Skin of body (tissue), 2 donors: ENCODE results near the gene BPIFB6. TPM values are rescaled to one million over a fixed set of nuclear protein-coding genes. Genes with fewer than 3 reads are reported as not detected.
"Not testable (repeated sequence)": the region's sequence is repeated elsewhere in the genome, so short reads cannot be mapped to it uniquely, and the experiment has no call there.

Experiments used
- DNase-seq: peaks from one replicate; lab custom pipeline; 2025; lab: John Stamatoyannopoulos, UW
- total RNA-seq: library from RNA; depleted of rRNA; stranded (reverse); fragments of >200 nt; gene quantifications from one replicate; pipeline ENCODE4 v1.2.3, GENCODE V29; 2014

Gene BPIFB6
- total RNA-seq, 1 donor from 2014 or later: not detected

- DNase-seq: no peak
These were observed 3.4 kb upstream of the BPIFB6 start for GRCh38 chr20:33027769-33028751.

DNA sequence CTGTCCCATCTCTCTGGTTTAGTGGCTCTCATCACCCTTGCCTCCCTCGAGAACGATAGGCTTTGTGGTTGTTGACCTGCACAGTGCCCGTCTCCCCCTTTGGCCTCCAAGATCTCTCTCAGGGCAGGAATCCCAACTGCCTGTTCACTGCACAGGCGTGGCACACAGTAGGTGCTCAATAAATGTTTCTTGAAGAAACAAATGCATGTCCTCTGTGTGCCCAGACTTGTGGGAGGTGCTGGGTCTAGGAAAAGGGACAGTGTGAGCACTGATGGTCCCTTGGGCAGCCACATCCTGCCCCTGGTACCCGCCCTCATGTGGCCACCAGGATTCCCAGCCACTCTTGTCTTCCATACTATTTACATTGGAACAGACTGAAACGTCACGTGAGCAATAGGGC, 2.6 kb upstream of the BPIFB6 start:
- DNase-seq: no peak

- DNase-seq: no peak
These were observed 1.4 kb upstream of the BPIFB6 start for GRCh38 chr20:33030076-33030475.

DNA sequence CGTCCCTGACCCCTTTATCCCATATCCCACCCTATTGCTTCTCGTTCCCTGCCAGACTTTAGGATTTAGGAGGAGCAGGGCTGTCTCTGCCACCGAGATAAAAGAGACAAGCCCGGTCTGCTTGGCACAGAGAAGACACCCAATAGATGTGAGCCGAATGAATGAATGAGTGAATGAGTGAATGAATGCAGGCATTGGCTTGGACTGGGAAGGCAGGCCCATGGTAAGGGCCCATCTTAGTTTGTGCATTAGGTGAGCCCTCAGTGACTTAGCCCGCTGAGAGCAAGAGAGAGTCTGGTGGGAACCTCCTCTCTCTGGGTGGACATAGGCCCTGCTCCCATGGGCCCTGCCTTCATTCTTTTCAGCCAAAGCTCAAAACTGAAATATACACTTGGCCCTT, 879 bp upstream of the BPIFB6 start:
- DNase-seq: no peak

GRCh38 chr20:33032555-33032954, 1.1 kb downstream of the BPIFB6 start:
- no peak for DNase-seq

GRCh38 chr20:33033381-33033780, 1.9 kb downstream of the BPIFB6 start:
- DNase-seq: no peak

DNA sequence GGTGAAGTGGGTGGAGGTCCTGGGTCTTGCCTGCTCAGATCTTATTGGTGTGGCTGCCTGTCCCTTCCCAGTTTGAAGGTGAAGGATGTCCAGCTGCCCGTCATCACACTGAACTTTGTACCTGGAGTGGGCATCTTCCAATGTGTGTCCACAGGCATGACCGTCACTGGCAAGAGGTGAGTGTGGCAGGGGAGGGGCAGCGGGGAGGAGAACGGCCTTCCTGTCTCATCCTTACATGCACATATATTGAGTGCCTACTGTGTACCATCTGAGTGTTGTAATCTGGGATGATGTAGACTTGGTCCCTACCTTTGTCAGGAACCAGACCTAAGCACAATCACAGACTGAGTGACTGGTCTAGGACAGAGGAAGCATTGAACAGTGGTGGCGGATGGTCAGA, 2.7 kb downstream of the BPIFB6 start:
- no peak for DNase-seq

DNA sequence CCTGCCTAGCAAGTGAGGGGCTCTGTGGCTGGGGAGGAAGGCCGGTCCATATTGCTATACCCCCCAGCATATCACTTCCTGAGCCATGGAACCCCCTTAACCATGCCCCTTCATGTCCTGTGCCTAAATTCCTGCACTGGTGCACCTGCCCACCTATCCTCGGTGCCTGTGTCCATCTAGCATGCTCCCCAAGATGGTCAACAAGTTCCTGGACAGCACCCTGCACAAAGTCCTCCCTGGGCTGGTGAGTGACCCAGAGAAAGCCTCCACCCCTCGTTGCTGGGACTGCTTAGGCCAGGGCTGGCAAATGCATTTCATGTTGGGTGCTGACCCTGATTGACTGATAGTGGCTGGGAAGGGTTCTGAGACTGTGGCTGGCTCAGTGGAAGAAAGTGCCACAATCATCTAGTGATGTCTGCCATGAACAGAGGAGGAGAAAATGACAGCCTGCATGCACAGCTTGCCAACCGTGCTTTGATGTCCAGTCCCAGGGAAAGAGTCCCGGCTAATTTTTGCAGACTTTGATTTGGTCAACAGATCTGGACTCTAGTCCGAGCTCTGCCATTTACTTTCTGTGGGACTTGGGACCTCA, 3.5 kb downstream of the BPIFB6 start:
- no peak for DNase-seq

DNA sequence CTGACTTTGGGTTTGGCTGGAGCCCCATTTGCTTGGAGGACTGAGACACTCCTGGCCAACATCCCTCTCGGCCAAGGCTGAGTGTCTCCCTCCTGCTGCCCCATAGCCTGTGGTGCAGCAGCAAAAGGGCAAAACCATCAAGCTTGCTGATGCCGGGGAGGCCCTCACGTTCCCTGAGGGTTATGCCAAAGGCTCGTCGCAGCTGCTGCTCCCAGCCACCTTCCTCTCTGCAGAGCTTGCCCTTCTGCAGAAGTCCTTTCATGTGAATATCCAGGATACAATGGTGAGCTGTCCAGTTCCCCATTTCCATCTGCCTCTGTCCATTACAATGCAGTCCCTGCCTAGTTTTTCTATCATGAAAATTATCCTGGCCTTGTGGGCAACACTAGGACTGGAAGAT, 6.0 kb downstream of the BPIFB6 start:
- no peak for DNase-seq

DNA sequence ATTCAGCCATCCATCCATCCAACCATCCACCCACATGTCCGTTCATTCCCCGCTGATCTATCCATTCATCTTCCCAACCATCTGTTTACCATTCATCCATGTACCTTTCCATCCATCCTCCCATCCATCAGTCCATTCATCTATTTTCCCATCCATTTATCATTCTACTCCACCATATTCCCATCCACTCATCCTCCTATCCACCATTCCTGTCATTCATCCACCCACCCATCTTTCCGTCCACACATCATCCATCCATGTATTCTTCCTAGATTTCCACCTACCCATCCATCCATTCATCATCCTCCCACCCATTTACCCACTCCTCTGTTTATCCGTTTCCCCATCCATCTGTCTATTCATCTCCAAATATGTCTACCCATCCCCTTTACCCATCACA, 6.8 kb downstream of the BPIFB6 start:
- DNase-seq: no peak

DNA sequence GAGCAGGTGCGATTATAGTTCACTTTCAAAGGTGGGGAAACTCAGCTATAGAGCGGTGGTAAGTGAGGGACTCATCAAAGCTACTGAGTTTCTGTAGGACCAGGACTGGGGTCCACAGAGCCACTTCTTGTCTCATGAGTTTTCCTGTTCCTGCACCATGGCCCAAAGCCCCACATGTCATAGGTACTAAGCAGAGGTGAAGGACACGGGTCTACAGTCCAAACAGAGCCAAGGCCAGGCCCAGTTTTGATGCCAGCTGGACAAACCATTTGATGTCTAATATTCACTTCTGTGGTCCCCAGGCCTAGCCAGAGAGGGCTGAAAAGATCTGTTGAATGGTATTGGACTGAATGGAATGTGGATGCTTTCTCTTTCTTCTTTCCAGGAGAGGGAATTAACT, 11.0 kb downstream of the BPIFB6 start:
- DNase-seq: no peak

- no peak for DNase-seq
These were observed 11.7 kb downstream of the BPIFB6 start for GRCh38 chr20:33042983-33043730.

DNA sequence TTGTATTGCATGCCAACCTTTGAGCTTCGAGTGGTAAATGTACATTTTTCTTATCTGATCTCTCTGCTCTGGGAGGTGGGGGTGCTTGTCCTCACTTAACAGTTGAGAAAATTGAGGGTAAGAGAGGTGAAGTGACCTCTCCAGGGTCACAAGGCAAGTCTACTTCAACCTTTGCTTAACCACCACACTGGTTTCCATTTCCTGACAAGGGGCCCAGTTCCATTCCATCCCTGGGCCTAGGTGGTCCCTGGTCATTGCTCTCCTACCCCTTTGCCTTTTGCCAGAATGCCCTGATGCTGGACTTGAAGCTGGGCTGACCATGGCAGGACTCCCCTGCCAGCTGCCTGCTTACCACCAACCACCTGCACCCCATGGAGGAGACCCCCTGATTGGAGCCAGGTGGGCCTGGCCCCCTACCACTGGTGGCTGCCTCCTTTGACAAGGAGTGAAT, 12.3 kb downstream of the BPIFB6 start:
- no peak for DNase-seq

DNA sequence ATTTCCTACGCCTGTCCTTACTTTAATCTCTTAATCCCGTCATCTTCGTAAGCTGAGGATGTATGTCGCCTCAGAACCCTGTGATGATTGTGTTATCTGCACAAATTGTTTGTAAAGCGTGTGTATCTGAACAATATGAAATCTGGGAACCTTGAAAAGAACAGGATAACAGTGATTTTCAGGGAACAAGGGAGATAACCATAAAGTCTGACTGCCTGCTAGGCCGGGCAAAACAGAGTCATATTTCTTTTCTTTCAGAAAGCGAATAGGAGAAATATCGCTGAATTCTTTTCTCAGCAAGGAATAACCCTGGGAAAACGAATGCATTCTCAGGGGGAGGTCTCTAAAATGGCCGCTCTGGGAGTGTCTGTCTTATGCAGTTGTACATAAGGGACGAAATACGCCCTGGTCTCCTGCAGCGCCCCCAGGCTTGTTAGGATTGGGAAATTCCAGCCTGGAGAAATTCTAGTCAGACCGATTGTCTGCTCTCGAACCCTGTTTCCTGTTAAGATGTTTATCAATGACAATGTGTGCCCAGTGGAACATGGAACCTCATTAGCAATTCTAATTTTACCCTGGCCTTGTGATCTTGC, 13.8 kb downstream of the BPIFB6 start:
- not testable (repeated sequence) for DNase-seq

DNA sequence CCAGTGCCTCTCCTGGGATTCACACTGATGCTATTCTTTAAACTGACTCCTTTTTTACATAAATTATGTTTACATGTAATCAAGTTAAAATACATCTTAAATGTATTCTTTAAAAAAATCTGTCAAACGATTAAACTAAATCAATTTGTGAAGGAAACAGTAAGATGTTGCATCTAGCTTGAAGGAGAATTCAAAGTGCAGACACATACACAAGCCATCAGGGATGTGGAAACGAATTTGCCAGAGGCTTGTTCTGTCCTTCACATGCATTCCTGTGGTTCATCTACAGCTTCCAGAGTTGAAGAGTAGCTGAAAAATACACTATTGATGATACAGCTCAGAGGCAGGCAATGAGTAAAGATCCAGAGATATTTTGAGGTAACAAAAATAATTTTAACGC, 15.0 kb downstream of the BPIFB6 start:
- no peak for DNase-seq

- no peak for DNase-seq
These were observed 19.9 kb downstream of the BPIFB6 start for GRCh38 chr20:33051333-33051732.

- no peak for DNase-seq
These were observed 22.1 kb downstream of the BPIFB6 start, which contains the start of gene BPIFB3 for GRCh38 chr20:33053291-33054106. Gene BPIFB3, plus strand, starts transcription at chr20:33053903. Its CDS starts 1,533 bp downstream, at chr20:33055436.

- DNase-seq: no peak
These were observed 22.9 kb downstream of the BPIFB6 start for GRCh38 chr20:33054381-33054780.

GRCh38 chr20:33054791-33055190, 23.3 kb downstream of the BPIFB6 start:
- no peak for DNase-seq

DNA sequence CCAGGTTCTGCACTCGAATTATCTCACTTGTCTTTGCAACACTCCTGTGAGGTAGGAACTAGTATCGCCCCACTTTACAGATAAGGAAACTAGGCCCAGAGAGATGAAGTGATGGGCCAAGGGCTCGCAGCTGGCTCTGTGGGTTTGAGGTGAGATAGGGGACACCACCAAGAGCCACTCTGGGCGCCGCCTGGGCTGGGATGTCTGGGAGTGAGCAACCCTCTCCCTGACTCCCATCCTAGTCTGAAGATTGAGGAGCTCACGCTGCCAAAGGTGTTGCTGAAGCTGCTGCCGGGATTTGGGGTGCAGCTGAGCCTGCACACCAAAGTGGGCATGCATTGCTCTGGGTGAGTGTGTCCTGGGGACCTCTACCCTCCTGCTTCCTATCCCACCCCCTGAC, 27.7 kb downstream of the BPIFB6 start:
- DNase-seq: no peak
